GM21786 (cell line): ENCODE data around the gene ZNF484.

Source experiments
- ATAC-seq: cut with Tn5 transposase; IDR thresholded peaks from one replicate; pipeline ENCODE4 v1.9.1; 2021; ENCODE audit not compliant: unreplicated experiment

The ZNF484 gene

DNA sequence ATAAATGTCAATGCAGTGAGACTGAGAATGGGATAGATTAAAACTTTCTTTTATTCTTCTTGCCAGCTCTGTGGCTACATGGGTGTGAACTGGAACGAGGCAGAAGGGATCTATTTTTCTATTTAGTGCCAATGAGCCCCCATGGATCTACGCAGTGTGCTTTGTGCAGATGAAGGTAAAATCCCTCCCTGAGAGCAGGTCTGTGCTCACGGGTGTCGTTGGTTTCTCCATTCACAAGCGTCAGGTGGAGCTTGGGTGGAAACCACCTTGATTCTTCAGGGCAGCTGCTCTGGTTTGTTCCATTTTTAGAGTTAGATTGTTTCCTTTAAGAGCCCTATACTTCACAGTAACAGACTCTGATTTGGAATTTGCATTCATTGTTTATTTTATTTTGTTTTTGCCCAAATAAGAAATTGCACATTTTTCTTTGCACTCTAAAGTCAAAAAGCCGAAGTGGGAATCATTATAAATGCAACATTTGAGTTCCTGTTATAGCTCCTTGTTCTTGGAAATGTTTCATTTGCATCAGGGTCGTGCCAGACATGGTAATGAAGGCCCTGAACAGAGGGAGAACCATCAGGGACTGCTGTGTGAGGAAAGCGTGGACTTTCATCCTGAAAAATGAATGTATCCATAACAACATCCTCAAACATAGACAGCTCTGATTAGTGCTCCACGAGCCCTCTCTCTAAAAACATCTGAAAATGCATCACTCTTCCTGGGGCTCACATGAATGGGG is 82.1 kb downstream of the ZNF484 start:
- no peak for ATAC-seq
